GM15510 (cell line): ENCODE measurements around the gene ABCG8.

Experiments
- POLR2A ChIP-seq: IDR thresholded peaks from 3 replicates; pipeline ENCODE4 v1.6.1; 2011; ENCODE audit warnings: borderline replicate concordance; ENCODE audit not compliant: insufficient read length; ENCODE audit errors: extremely low read depth

Gene ABCG8

GRCh38 chr2:43906448-43907109 is 67.8 kb downstream of the ABCG8 start:
- TF ChIP-seq POLR2A, result no peak

- no peak for TF ChIP-seq POLR2A
Measured at GRCh38 chr2:43924463-43924862, 85.7 kb downstream of the ABCG8 start.

GRCh38 chr2:43925431-43925830 is 86.7 kb downstream of the ABCG8 start:
- no peak for TF ChIP-seq POLR2A

GRCh38 chr2:43927442-43927841 is 88.7 kb downstream of the ABCG8 start:
- no peak for TF ChIP-seq POLR2A

- TF ChIP-seq POLR2A, result no peak
Measured at GRCh38 chr2:43931293-43931692, 92.5 kb downstream of the ABCG8 start.
